Measurements from ENCODE around the gene RINT1. TPM values are rescaled to one million over a fixed set of nuclear protein-coding genes. Genes with fewer than 3 reads are reported as not detected.

The RINT1 gene
- total and polyA plus RNA-seq, 2 of the 13 experiments (the other 11 are each of a cell fraction or from before 2014, with no cell fraction given), result 14.7 to 19.3 TPM

GRCh38 chr7:105531792-105532671, at the start of gene RINT1 (continued):
- peak; percentile 100 for TF ChIP-seq ZNF574 (CRISPR knock-in tag; IDR thresholded peaks at IDR 0.05)
- TF ChIP-seq ZNF772 (CRISPR knock-in tag; IDR thresholded peaks at IDR 0.05), result peak; percentile 94
- peak; percentile 75 for TF ChIP-seq ZNF230 (CRISPR knock-in tag; IDR thresholded peaks at IDR 0.05)
- TF ChIP-seq ZNF564 (CRISPR knock-in tag; IDR thresholded peaks at IDR 0.05), result peak; percentile 67; the same call in 1 of the 2 replicates
- no peak for TF ChIP-seq CREB1 (IDR thresholded peaks at IDR 0.05)
- TF ChIP-seq CREB1 (CRISPR knock-in tag; IDR thresholded peaks at IDR 0.05), result peak; percentile 40; the same call in 1 of the 2 replicates
- peak in 1 of 2 experiments; percentile 90; a peak in 2 of 4 replicates for TF ChIP-seq KLF16 (CRISPR knock-in tag; IDR thresholded peaks at IDR 0.05)
- TF ChIP-seq ZC3H13 (CRISPR knock-in tag; IDR thresholded peaks at IDR 0.05), result peak; percentile 47; the same call in 1 of the 2 replicates
- TF ChIP-seq POGZ (CRISPR knock-in tag; IDR thresholded peaks at IDR 0.05), result peak; percentile 98
- TF ChIP-seq SAFB2 (CRISPR knock-in tag; IDR thresholded peaks at IDR 0.05; ENCODE audit: borderline replicate concordance, low read depth), result peak; percentile 93
- TF ChIP-seq, protein P1, sequence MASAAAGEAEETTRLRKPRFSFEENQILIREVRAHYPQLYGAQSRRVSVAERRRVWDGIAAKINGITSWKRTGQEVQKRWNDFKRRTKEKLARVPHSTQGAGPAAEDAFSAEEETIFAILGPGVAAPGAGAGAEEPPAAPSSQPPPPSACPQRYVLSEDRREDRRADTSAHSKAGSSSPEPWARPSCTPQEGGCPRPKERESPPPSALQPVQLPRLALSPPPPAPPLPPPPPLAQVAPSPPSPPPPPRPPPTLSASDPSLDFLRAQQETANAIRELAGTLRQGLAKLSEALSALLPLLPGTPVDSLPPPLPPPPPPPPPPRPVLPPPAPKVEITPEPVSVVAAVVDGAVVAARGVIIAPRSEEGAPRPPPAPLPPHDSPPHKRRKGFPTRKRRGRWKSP (CRISPR knock-in tag; IDR thresholded peaks at IDR 0.05), result peak; percentile 78
- peak; percentile 90 for TF ChIP-seq ZNF501 (CRISPR knock-in tag; IDR thresholded peaks at IDR 0.05)
- TF ChIP-seq, protein P2, sequence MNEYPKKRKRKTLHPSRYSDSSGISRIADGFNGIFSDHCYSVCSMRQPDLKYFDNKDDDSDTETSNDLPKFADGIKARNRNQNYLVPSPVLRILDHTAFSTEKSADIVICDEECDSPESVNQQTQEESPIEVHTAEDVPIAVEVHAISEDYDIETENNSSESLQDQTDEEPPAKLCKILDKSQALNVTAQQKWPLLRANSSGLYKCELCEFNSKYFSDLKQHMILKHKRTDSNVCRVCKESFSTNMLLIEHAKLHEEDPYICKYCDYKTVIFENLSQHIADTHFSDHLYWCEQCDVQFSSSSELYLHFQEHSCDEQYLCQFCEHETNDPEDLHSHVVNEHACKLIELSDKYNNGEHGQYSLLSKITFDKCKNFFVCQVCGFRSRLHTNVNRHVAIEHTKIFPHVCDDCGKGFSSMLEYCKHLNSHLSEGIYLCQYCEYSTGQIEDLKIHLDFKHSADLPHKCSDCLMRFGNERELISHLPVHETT (CRISPR knock-in tag; conservative IDR thresholded peaks at IDR 0.05), result peak; percentile 64; the same call in 1 of the 2 replicates
- TF ChIP-seq REPIN1 (CRISPR knock-in tag; IDR thresholded peaks at IDR 0.05; ENCODE audit: borderline replicate concordance, low read depth), result 0 out of 2 replicates have a peak, but pooled peaks have one; percentile 45
- TF ChIP-seq, protein P3, sequence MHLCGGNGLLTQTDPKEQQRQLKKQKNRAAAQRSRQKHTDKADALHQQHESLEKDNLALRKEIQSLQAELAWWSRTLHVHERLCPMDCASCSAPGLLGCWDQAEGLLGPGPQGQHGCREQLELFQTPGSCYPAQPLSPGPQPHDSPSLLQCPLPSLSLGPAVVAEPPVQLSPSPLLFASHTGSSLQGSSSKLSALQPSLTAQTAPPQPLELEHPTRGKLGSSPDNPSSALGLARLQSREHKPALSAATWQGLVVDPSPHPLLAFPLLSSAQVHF (CRISPR knock-in tag; IDR thresholded peaks at IDR 0.05), result 0 out of 2 replicates have a peak, but pooled peaks have one; percentile 78
- no peak for TF ChIP-seq ZNF180 (CRISPR knock-in tag; IDR thresholded peaks at IDR 0.05; ENCODE audit: borderline replicate concordance, low read depth)
- peak; percentile 22; the same call in 1 of the 2 replicates for TF ChIP-seq FOXP4 (CRISPR knock-in tag; IDR thresholded peaks at IDR 0.05)
- TF ChIP-seq ZNF224 (CRISPR knock-in tag; IDR thresholded peaks at IDR 0.05), result peak; percentile 48; the same call in 1 of the 2 replicates
- TF ChIP-seq ESRRA (CRISPR knock-in tag; IDR thresholded peaks at IDR 0.05; ENCODE audit: low read depth), result 0 out of 2 replicates have a peak, but pooled peaks have one; percentile 62
- TF ChIP-seq NFKB2 (CRISPR knock-in tag; IDR thresholded peaks at IDR 0.05; ENCODE audit: borderline replicate concordance), result peak; percentile 94; the same call in 1 of the 2 replicates
